HepG2 (cell line): ENCODE data around the gene HDAC10. TPM values are rescaled to one million over a fixed set of nuclear protein-coding genes. Genes with fewer than 3 reads are reported as not detected.

ENCODE experiments used
- ATAD3A ChIP-seq: sonication (generic); formaldehyde crosslinking; IDR thresholded peaks from 2 replicates; pipeline ENCODE4 v1.4.0; 2020; ENCODE audit warnings: missing genetic modification reagents
- CBX5 ChIP-seq: sonication (generic); formaldehyde crosslinking; IDR thresholded peaks from 2 replicates; pipeline ENCODE4 v1.4.0; 2020; ENCODE audit warnings: missing genetic modification reagents, borderline replicate concordance
- EZH2 ChIP-seq: conservative IDR thresholded peaks from 2 replicates; pipeline ENCODE4 v1.6.1; 2012; ENCODE audit warnings: mild to moderate bottlenecking, low read depth, low read length, moderate library complexity
- GZF1 ChIP-seq: sonication (generic); formaldehyde crosslinking; IDR thresholded peaks from 2 replicates; pipeline ENCODE4 v1.5.1; 2020; ENCODE audit warnings: mild to moderate bottlenecking, missing genetic modification reagents
- HNF1A ChIP-seq, 2 experiments: sonication (generic) in 1 of 2; formaldehyde crosslinking in 1 of 2; IDR thresholded peaks; 2 replicates each; pipeline versions ENCODE4 v1.4.0 to v1.6.1; 2016 to 2020; ENCODE audit warnings: borderline replicate concordance in 1 of 2, low read depth in 1 of 2, mild to moderate bottlenecking in 1 of 2, missing genetic modification reagents in 1 of 2
- JUNB ChIP-seq: sonication (generic); formaldehyde crosslinking; IDR thresholded peaks from 2 replicates; pipeline ENCODE4 v1.8.0; 2022; ENCODE audit warnings: missing genetic modification reagents, mild to moderate bottlenecking, borderline replicate concordance
- KDM5A ChIP-seq: fragments of 200-600 bp; sonication (generic); IDR thresholded peaks from 2 replicates; pipeline ENCODE4 v1.7.0; 2018; ENCODE audit warnings: antibody characterized with exemption, mild to moderate bottlenecking, low read length, borderline replicate concordance
- MNT ChIP-seq: fragments of 450-650 bp; IDR thresholded peaks from 2 replicates; pipeline ENCODE4 v1.6.1; 2016
- NFE2L2 ChIP-seq: fragments of 150-350 bp; IDR thresholded peaks from 2 replicates; pipeline ENCODE4 v1.6.1; 2014; ENCODE audit warnings: low read length
- PCBP2 ChIP-seq: fragments of 200-400 bp; formaldehyde crosslinking; optimal IDR thresholded peaks from 2 replicates; pipeline ENCODE3; 2018; ENCODE audit warnings: low read length, low read depth; ENCODE audit not compliant: poor library complexity, severe bottlenecking
- RBAK ChIP-seq: sonication (generic); formaldehyde crosslinking; IDR thresholded peaks from 2 replicates; pipeline ENCODE4 v1.5.1; 2020; ENCODE audit warnings: mild to moderate bottlenecking, missing genetic modification reagents
- SP1 ChIP-seq, 2 experiments: fragments of 450-650 bp in 1 of 2; sonication (generic) in 1 of 2; formaldehyde crosslinking in 1 of 2; IDR thresholded peaks; 2 replicates each; pipeline versions ENCODE4 v1.4.0 to v1.6.1; 2016 to 2020; ENCODE audit warnings: missing genetic modification reagents in 1 of 2
- STAG1 ChIP-seq: sonication (generic); formaldehyde crosslinking; IDR thresholded peaks from 2 replicates; pipeline ENCODE4 v1.4.0; 2020; ENCODE audit warnings: missing genetic modification reagents
- U2AF1 ChIP-seq: fragments of 200-400 bp; formaldehyde crosslinking; optimal IDR thresholded peaks from 2 replicates; pipeline ENCODE3; 2017; ENCODE audit warnings: mild to moderate bottlenecking, low read depth, low read length
- YEATS2 ChIP-seq: sonication (generic); formaldehyde crosslinking; IDR thresholded peaks from 2 replicates; pipeline ENCODE4 v1.4.0; 2020; ENCODE audit warnings: missing genetic modification reagents, borderline replicate concordance
- ZNF24 ChIP-seq: fragments of 450-650 bp; IDR thresholded peaks from 2 replicates; pipeline ENCODE4 v1.6.1; 2017; ENCODE audit warnings: antibody characterized with exemption, mild to moderate bottlenecking
- ZNF335 ChIP-seq: sonication (generic); formaldehyde crosslinking; IDR thresholded peaks from 2 replicates; pipeline ENCODE4 v1.4.0; 2020; ENCODE audit warnings: missing genetic modification reagents
- ZNF530 ChIP-seq: sonication (generic); formaldehyde crosslinking; IDR thresholded peaks from 2 replicates; pipeline ENCODE4 v1.5.0; 2020; ENCODE audit warnings: low read depth, mild to moderate bottlenecking, missing genetic modification reagents
- ZNF567 ChIP-seq: sonication (generic); formaldehyde crosslinking; IDR thresholded peaks from 2 replicates; pipeline ENCODE4 v1.8.1; 2023; ENCODE audit warnings: mild to moderate bottlenecking, missing genetic modification reagents, borderline replicate concordance
- ZNF7 ChIP-seq: IDR thresholded peaks from 2 replicates; pipeline ENCODE4 v1.6.1; 2016; ENCODE audit warnings: missing biosample characterization, missing genetic modification reagents
- ZNF720 ChIP-seq: sonication (generic); formaldehyde crosslinking; IDR thresholded peaks from 2 replicates; pipeline ENCODE4 v1.4.0; 2020; ENCODE audit warnings: missing genetic modification reagents
- ZSCAN12 ChIP-seq: sonication (generic); formaldehyde crosslinking; IDR thresholded peaks from 2 replicates; pipeline ENCODE4 v1.9.0; 2021; ENCODE audit warnings: mild to moderate bottlenecking, missing genetic modification reagents
- ZUFSP ChIP-seq: sonication (generic); formaldehyde crosslinking; IDR thresholded peaks from 2 replicates; pipeline ENCODE4 v1.9.0; 2021; ENCODE audit warnings: missing genetic modification reagents, mild to moderate bottlenecking, borderline replicate concordance
- ZZZ3 ChIP-seq: sonication (generic); formaldehyde crosslinking; IDR thresholded peaks from 2 replicates; pipeline ENCODE4 v1.4.0; 2020; ENCODE audit warnings: missing genetic modification reagents, mild to moderate bottlenecking, borderline replicate concordance
- polyA plus RNA-seq, 8 experiments: library from polyadenylated mRNA; depleted of rRNA in 3 of 8; stranded (reverse) in 7 of 8; unstranded in 1 of 8; fragments of >200 nt; fragmentation: Illumina TruSeq in 4 of 8; extraction: Trizol in 4 of 8; gene quantifications; 2 replicates each; pipeline versions ENCODE4 v1.2.1 to v1.2.3, GENCODE V29; 2011 to 2016; ENCODE audit warnings: low read depth in 4 of 8, missing spikeins in 1 of 8, mixed read lengths in 1 of 8; ENCODE audit not compliant: insufficient read depth in 1 of 8
- total RNA-seq, 5 experiments: library from RNA; depleted of rRNA; stranded (reverse); fragments of >200 nt; fragmentation: Illumina TruSeq; extraction: Trizol; gene quantifications; 2 replicates each; pipeline ENCODE4 v1.2.3, GENCODE V29; 2016; ENCODE audit warnings: low read depth in 1 of 5

HDAC10 gene
- total and polyA plus RNA-seq, 2 of the 13 experiments (the other 11 are each of a cell fraction or from before 2014, with no cell fraction given), result 13.9 to 14.9 TPM

- TF ChIP-seq ZNF7 (CRISPR knock-in tag) (no peak), ZZZ3 (CRISPR knock-in tag) (no peak), ZNF335 (no peak), KDM5A (no peak), ATAD3A (CRISPR knock-in tag) (no peak), U2AF1 (no peak), HNF1A (IDR thresholded peaks at IDR 0.05; ENCODE audit: low read depth) (no peak), HNF1A (CRISPR knock-in tag; IDR thresholded peaks at IDR 0.05; ENCODE audit: borderline replicate concordance) (no peak), EZH2 (no peak), ZNF720 (CRISPR knock-in tag) (no peak), JUNB (CRISPR knock-in tag) (no peak), STAG1 (no peak), ZSCAN12 (CRISPR knock-in tag) (no peak), ZNF530 (CRISPR knock-in tag) (no peak), SP1 (IDR thresholded peaks at IDR 0.05) (no peak), SP1 (CRISPR knock-in tag; IDR thresholded peaks at IDR 0.05) (no peak), YEATS2 (CRISPR knock-in tag) (no peak), ZNF567 (CRISPR knock-in tag) (no peak), CBX5 (no peak), ZNF24 (no peak), MNT (no peak), NFE2L2 (no peak), GZF1 (CRISPR knock-in tag) (no peak), RBAK (CRISPR knock-in tag) (no peak), PCBP2 (no peak), ZUFSP (CRISPR knock-in tag) (no peak)
Measured at GRCh38 chr22:50260801-50261614, 9.9 kb upstream of the HDAC10 start (continued).
